HG02870 (cell line): ENCODE measurements around the gene PDCD7.
"Not testable (repeated sequence)": the region's sequence is repeated elsewhere in the genome, so short reads cannot be mapped to it uniquely, and the experiment has no call there.

Experiments used
- ATAC-seq: cut with Tn5 transposase; IDR thresholded peaks from one replicate; pipeline ENCODE4 v1.9.1; 2021; ENCODE audit warnings: mild to moderate bottlenecking, moderate library complexity; ENCODE audit not compliant: unreplicated experiment

PDCD7 gene

GRCh38 chr15:65133548-65134200 lies at the start of gene PDCD7:
Gene PDCD7 (minus strand): TSS chr15:65133808. CDS start chr15:65133781, 27 bp downstream.
- peak; percentile 89 for ATAC-seq

- ATAC-seq = no peak
These were observed 48.9 kb upstream of the PDCD7 start for GRCh38 chr15:65182538-65182937.

- not testable (repeated sequence) for ATAC-seq
These were observed 48.2 kb upstream of the PDCD7 start for GRCh38 chr15:65181582-65182353.

- no peak for ATAC-seq
These were observed 46.6 kb upstream of the PDCD7 start for GRCh38 chr15:65180167-65180566.

GRCh38 chr15:65177901-65178300 lies 44.3 kb upstream of the PDCD7 start:
- no peak for ATAC-seq

- ATAC-seq = no peak
These were observed 42.4 kb upstream of the PDCD7 start for GRCh38 chr15:65176056-65176455.

GRCh38 chr15:65175511-65175910 lies 41.9 kb upstream of the PDCD7 start:
- ATAC-seq = no peak

- no peak for ATAC-seq
These were observed 40.9 kb upstream of the PDCD7 start for GRCh38 chr15:65174509-65174908.

- no peak for ATAC-seq
These were observed 38.9 kb upstream of the PDCD7 start for GRCh38 chr15:65172531-65172930.

- no peak for ATAC-seq
These were observed 37.8 kb upstream of the PDCD7 start for GRCh38 chr15:65171428-65171827.

GRCh38 chr15:65165875-65166274 lies 32.3 kb upstream of the PDCD7 start:
- no peak for ATAC-seq

- no peak for ATAC-seq
These were observed 30.5 kb upstream of the PDCD7 start for GRCh38 chr15:65164139-65164538.

GRCh38 chr15:65163041-65163440 lies 29.4 kb upstream of the PDCD7 start:
- no peak for ATAC-seq

GRCh38 chr15:65156692-65157091 lies 23.1 kb upstream of the PDCD7 start:
- ATAC-seq = no peak

- no peak for ATAC-seq
These were observed 21.1 kb upstream of the PDCD7 start for GRCh38 chr15:65154720-65155119.

- no peak for ATAC-seq
These were observed 14.3 kb upstream of the PDCD7 start for GRCh38 chr15:65147902-65148301.

- ATAC-seq = no peak
These were observed 12.8 kb upstream of the PDCD7 start for GRCh38 chr15:65146438-65146837.

- ATAC-seq = not testable (repeated sequence)
These were observed 5.0 kb upstream of the PDCD7 start for GRCh38 chr15:65138631-65139030.

GRCh38 chr15:65137893-65138292 lies 4.3 kb upstream of the PDCD7 start:
- not testable (repeated sequence) for ATAC-seq

GRCh38 chr15:65137089-65137488 lies 3.5 kb upstream of the PDCD7 start:
- not testable (repeated sequence) for ATAC-seq

- ATAC-seq = no peak
These were observed 930 bp upstream of the PDCD7 start for GRCh38 chr15:65134538-65134937.

GRCh38 chr15:65132878-65133547 lies 595 bp downstream of the PDCD7 start:
- ATAC-seq = peak; percentile 24
